Liver (tissue), 9 donors: ENCODE measurements around the gene BRSK2. TPM values are rescaled to one million over a fixed set of nuclear protein-coding genes. Genes with fewer than 3 reads are reported as not detected.
A peak's percentile ranks its signal among the peaks of the same experiment; 100 is the strongest.

Source experiments
- DNase-seq: peaks from one replicate; pipeline ENCODE4 v3.0.0-alpha.2; 2017; ENCODE audit warnings: low spot score
- H3K27ac ChIP-seq, 2 donors: one replicate each; pipeline ENCODE4 v1.7.0; 2013; ENCODE audit warnings: inconsistent platforms in 2 of 2, low read length in 2 of 2, control low read depth in 1 of 2, low read depth in 1 of 2, mild to moderate bottlenecking in 1 of 2
- H3K27me3 ChIP-seq, 4 donors: one replicate each; pipeline versions ENCODE4 v1.6.1 to v1.7.0; 2013; ENCODE audit warnings: low read length in 3 of 4, inconsistent platforms in 1 of 4, mild to moderate bottlenecking in 1 of 4, moderate library complexity in 1 of 4; ENCODE audit not compliant: control insufficient read depth in 4 of 4, insufficient read depth in 4 of 4
- H3K36me3 ChIP-seq, 4 donors: one replicate each; pipeline versions ENCODE4 v1.6.1 to v1.7.0; 2013; ENCODE audit warnings: low read length in 3 of 4, mild to moderate bottlenecking in 3 of 4, low read depth in 1 of 4, moderate library complexity in 1 of 4; ENCODE audit not compliant: control insufficient read depth in 4 of 4, insufficient read depth in 3 of 4
- H3K4me1 ChIP-seq, 4 donors: one replicate each; pipeline versions ENCODE4 v1.6.1 to v1.7.0; 2013; ENCODE audit warnings: low read length in 3 of 4, mild to moderate bottlenecking in 3 of 4, moderate library complexity in 1 of 4; ENCODE audit not compliant: control insufficient read depth in 4 of 4, insufficient read depth in 4 of 4
- H3K4me3 ChIP-seq, 3 donors: one replicate each; pipeline versions ENCODE4 v1.6.1 to v1.7.0; 2013; ENCODE audit warnings: low read length in 3 of 3, control low read depth in 1 of 3, low read depth in 1 of 3, mild to moderate bottlenecking in 1 of 3
- H3K9ac ChIP-seq, 2 donors: one replicate each; pipeline ENCODE4 v1.7.0; 2013; ENCODE audit warnings: low read length in 2 of 2, mild to moderate bottlenecking in 2 of 2, moderate library complexity in 2 of 2, control low read depth in 1 of 2, low read depth in 1 of 2
- H3K9me3 ChIP-seq, 4 donors: one replicate each; pipeline versions ENCODE4 v1.6.1 to v1.7.0; 2013; ENCODE audit warnings: low read length in 3 of 4; ENCODE audit not compliant: control insufficient read depth in 4 of 4
- ATF3 ChIP-seq: IDR thresholded peaks from 2 replicates; pipeline ENCODE4 v1.6.1; 2016; ENCODE audit warnings: antibody characterized with exemption
- CTCF ChIP-seq: fragments of 150-350 bp; IDR thresholded peaks from 2 replicates; pipeline ENCODE4 v1.5.1; 2017; ENCODE audit warnings: improper control_type of control experiment, low read depth, low read length; ENCODE audit not compliant: missing input control
- EGR1 ChIP-seq, 2 donors: IDR thresholded peaks; 2 replicates each; pipeline ENCODE4 v1.6.1; 2016 to 2018; ENCODE audit warnings: antibody characterized with exemption in 2 of 2, low read depth in 2 of 2
- FOXA1 ChIP-seq: IDR thresholded peaks from 2 replicates; pipeline ENCODE4 v1.6.1; 2016; ENCODE audit warnings: antibody characterized with exemption
- GABPA ChIP-seq, 2 donors: IDR thresholded peaks in 1 of 2; conservative IDR thresholded peaks in 1 of 2; 2 replicates each; pipeline ENCODE4 v1.6.1; 2016; ENCODE audit warnings: antibody characterized with exemption in 2 of 2, mild to moderate bottlenecking in 1 of 2, moderate library complexity in 1 of 2
- MAX ChIP-seq: IDR thresholded peaks from 2 replicates; pipeline ENCODE4 v1.6.1; 2016; ENCODE audit warnings: antibody characterized with exemption
- NR2F2 ChIP-seq: IDR thresholded peaks from 2 replicates; pipeline ENCODE4 v1.6.1; 2016; ENCODE audit warnings: antibody characterized with exemption
- RAD21 ChIP-seq, 2 donors: IDR thresholded peaks; 2 replicates each; pipeline ENCODE4 v1.6.1; 2016; ENCODE audit warnings: antibody characterized with exemption in 2 of 2, mild to moderate bottlenecking in 2 of 2
- REST ChIP-seq: IDR thresholded peaks from 2 replicates; pipeline ENCODE4 v1.6.1; 2016; ENCODE audit warnings: antibody characterized with exemption, mild to moderate bottlenecking
- SP1 ChIP-seq: IDR thresholded peaks from 2 replicates; pipeline ENCODE4 v1.6.1; 2018; ENCODE audit warnings: antibody characterized with exemption, mild to moderate bottlenecking
- YY1 ChIP-seq: IDR thresholded peaks from 2 replicates; pipeline ENCODE4 v1.6.1; 2016; ENCODE audit warnings: antibody characterized with exemption, mild to moderate bottlenecking
- ZBTB33 ChIP-seq: IDR thresholded peaks from 2 replicates; pipeline ENCODE4 v1.6.1; 2016; ENCODE audit warnings: antibody characterized with exemption
- WGBS: extraction: QIAGEN DNeasy Blood & Tissue Kit; methylation state at CpG from one replicate; pipeline ENCODE4 v1.1.7; 2013; 5-methylcytosine and 5-hydroxymethylcytosine counted together
- polyA plus RNA-seq, 2 donors: library from polyadenylated mRNA; stranded (reverse) in 1 of 2; unstranded in 1 of 2; fragments of 200-250 nt in 1 of 2; fragments of >200 nt in 1 of 2; fragmentation: Nextera tagmentation in 1 of 2; extraction: Ambion mirVana in 1 of 2; gene quantifications; one replicate each; pipeline versions ENCODE4 v1.2.1 to v1.2.3, GENCODE V29; 2013 to 2015
- total RNA-seq, 2 donors: library from RNA; depleted of rRNA; stranded (reverse); fragments of >200 nt; gene quantifications; one replicate each; pipeline ENCODE4 v1.2.3, GENCODE V29; 2014
- donor health status: healthy.
- donor health status: healthy.
- donor health status: healthy.
- donor health status: healthy.
- donor health status: healthy.

BRSK2 gene
- total and polyA plus RNA-seq, 4 donors = 0.05 to 0.17 TPM; not detected in 2

GRCh38 chr11:1382429-1382828 is 7.3 kb upstream of the BRSK2 start:
- no peak overlapping the region for H3K4me3 ChIP-seq
- H3K9ac ChIP-seq = no peak overlapping the region
- H3K4me1 ChIP-seq = peaks cover 0 to 3% (median 0%) of the 10 kb centered on the region in 4 donors
- WGBS = 58% methylated on average over 23 of the region's 23 CpGs
- no peaks in the 10 kb centered on the region for H3K27me3 ChIP-seq
- H3K27ac ChIP-seq = peak overlapping the region in 1 of 2 donors; percentile 28
- DNase-seq = no peak
- TF ChIP-seq REST = no peak
- no peak for TF ChIP-seq EGR1 (IDR thresholded peaks at IDR 0.05; ENCODE audit: low read depth in 2 of 2)
- TF ChIP-seq GABPA (IDR thresholded peaks at IDR 0.05 in 1 of 2, conservative IDR thresholded peaks at IDR 0.05 in 1 of 2) = no peak
- TF ChIP-seq CTCF = no peak
- TF ChIP-seq SP1 = no peak
- TF ChIP-seq NR2F2 = no peak
- no peak for TF ChIP-seq FOXA1
- TF ChIP-seq YY1 = no peak
- TF ChIP-seq MAX = no peak
- no peak for TF ChIP-seq ATF3
- no peak for TF ChIP-seq RAD21 (IDR thresholded peaks at IDR 0.05)
- H3K36me3 ChIP-seq = no peaks in the 10 kb centered on the region
- H3K9me3 ChIP-seq = peaks cover 0 to 2% (median 0%) of the 10 kb centered on the region in 4 donors

GRCh38 chr11:1382831-1383607 is 6.7 kb upstream of the BRSK2 start:
- Histone ChIP-seq H3K4me3 (peak overlapping the region in 1 of 3 donors; percentile 54), H3K27me3 (no peaks in the 10 kb centered on the region), H3K36me3 (no peaks in the 10 kb centered on the region), H3K9ac (no peak overlapping the region), H3K4me1 (peaks cover 0 to 3% (median 0%) of the 10 kb centered on the region in 4 donors), H3K9me3 (peaks cover 0 to 2% (median 0%) of the 10 kb centered on the region in 4 donors), H3K27ac (peak overlapping the region in 1 of 2 donors; percentile 28)
- TF ChIP-seq MAX (no peak), ZBTB33 (no peak), SP1 (peak; percentile 13)
- peak; percentile 43 for DNase-seq
- 3% methylated on average over 56 of the region's 56 CpGs for WGBS
